Trophoblast cell (in vitro differentiated cells and primary cell): ENCODE results near the gene ZNF608.

ENCODE experiments used
- DNase-seq, 2 donors: peaks; one replicate each; pipeline ENCODE4 v3.0.0-alpha.2; 2016
- H2AFZ ChIP-seq: 2 replicates; pipeline ENCODE4 v1.6.1; 2013; ENCODE audit warnings: low read length, moderate library complexity, mild to moderate bottlenecking; ENCODE audit not compliant: insufficient read depth, poor library complexity
- H2AK5ac ChIP-seq: 2 replicates; pipeline ENCODE4 v1.6.1; 2013; ENCODE audit warnings: mild to moderate bottlenecking, low read length
- H2BK120ac ChIP-seq: 2 replicates; pipeline ENCODE4 v1.6.1; 2013; ENCODE audit warnings: low read length, mild to moderate bottlenecking, moderate library complexity; ENCODE audit not compliant: insufficient read depth, poor library complexity
- H2BK12ac ChIP-seq: 2 replicates; pipeline ENCODE4 v1.6.1; 2013; ENCODE audit warnings: mild to moderate bottlenecking, low read length, moderate library complexity
- H2BK5ac ChIP-seq: 2 replicates; pipeline ENCODE4 v1.6.1; 2013; ENCODE audit warnings: low read length, low read depth, moderate library complexity, mild to moderate bottlenecking; ENCODE audit not compliant: poor library complexity
- H3K14ac ChIP-seq: 2 replicates; pipeline ENCODE4 v1.6.1; 2013; ENCODE audit warnings: mild to moderate bottlenecking, low read length
- H3K18ac ChIP-seq: 2 replicates; pipeline ENCODE4 v1.6.1; 2013; ENCODE audit warnings: mild to moderate bottlenecking, low read length
- H3K23ac ChIP-seq: 2 replicates; pipeline ENCODE4 v1.6.1; 2013; ENCODE audit warnings: low read length
- H3K27ac ChIP-seq: 2 replicates; pipeline ENCODE4 v1.5.1; 2013; ENCODE audit warnings: low read depth, mild to moderate bottlenecking, inconsistent platforms, low read length, moderate library complexity
- H3K27me3 ChIP-seq: 2 replicates; pipeline ENCODE4 v1.6.1; 2013; ENCODE audit warnings: inconsistent platforms, mild to moderate bottlenecking, low read length, moderate library complexity; ENCODE audit not compliant: insufficient read depth
- H3K36me3 ChIP-seq, 2 experiments: 1 replicate in 1 of 2; 2 replicates in 1 of 2; pipeline ENCODE4 v1.6.1; 2013; ENCODE audit warnings: low read length in 2 of 2, mild to moderate bottlenecking in 2 of 2, moderate library complexity in 1 of 2; ENCODE audit not compliant: insufficient read depth in 2 of 2, control insufficient read depth in 1 of 2
- H3K4ac ChIP-seq: 2 replicates; pipeline ENCODE4 v1.6.1; 2013; ENCODE audit warnings: low read depth, mild to moderate bottlenecking, low read length, moderate library complexity
- H3K4me1 ChIP-seq, 2 experiments: 1 replicate in 1 of 2; 2 replicates in 1 of 2; pipeline ENCODE4 v1.6.1; 2013; ENCODE audit warnings: low read length in 2 of 2, mild to moderate bottlenecking in 2 of 2, moderate library complexity in 1 of 2; ENCODE audit not compliant: insufficient read depth in 2 of 2, control insufficient read depth in 1 of 2
- H3K4me2 ChIP-seq: 2 replicates; pipeline ENCODE4 v1.6.1; 2013; ENCODE audit warnings: inconsistent platforms, mild to moderate bottlenecking, low read length, moderate library complexity
- H3K4me3 ChIP-seq: 2 replicates; pipeline ENCODE4 v1.5.1; 2013; ENCODE audit warnings: mild to moderate bottlenecking, low read depth, low read length, inconsistent platforms
- H3K79me1 ChIP-seq: one replicate; pipeline ENCODE4 v1.6.1; 2013; ENCODE audit warnings: low read length
- H3K79me2 ChIP-seq: 2 replicates; pipeline ENCODE4 v1.6.1; 2013; ENCODE audit warnings: low read length, mild to moderate bottlenecking; ENCODE audit not compliant: control insufficient read depth, insufficient read depth, poor library complexity
- H3K9ac ChIP-seq: 2 replicates; pipeline ENCODE4 v1.6.1; 2013; ENCODE audit warnings: mild to moderate bottlenecking, low read length
- H3K9me3 ChIP-seq: 2 replicates; pipeline ENCODE4 v1.6.1; 2013; ENCODE audit warnings: low read depth, mild to moderate bottlenecking, control low read depth, inconsistent platforms, low read length; ENCODE audit not compliant: insufficient read depth
- H4K12ac ChIP-seq: 2 replicates; pipeline ENCODE4 v1.6.1; 2013; ENCODE audit warnings: low read depth, mild to moderate bottlenecking, low read length, moderate library complexity
- H4K8ac ChIP-seq: 2 replicates; pipeline ENCODE4 v1.6.1; 2013; ENCODE audit warnings: low read depth, mild to moderate bottlenecking, low read length, moderate library complexity
- H4K91ac ChIP-seq: one replicate; pipeline ENCODE4 v1.6.1; 2013; ENCODE audit warnings: low read depth, mild to moderate bottlenecking, low read length, moderate library complexity
- WGBS: extraction: QIAGEN DNeasy Blood & Tissue Kit; methylation state at CpG from one replicate; pipeline ENCODE4 v1.1.7; 2013; ENCODE audit warnings: missing lambda C conversion rate; ENCODE audit not compliant: insufficient read length, insufficient coverage; ENCODE audit errors: extremely low coverage; 5-methylcytosine and 5-hydroxymethylcytosine counted together

Gene ZNF608

DNA sequence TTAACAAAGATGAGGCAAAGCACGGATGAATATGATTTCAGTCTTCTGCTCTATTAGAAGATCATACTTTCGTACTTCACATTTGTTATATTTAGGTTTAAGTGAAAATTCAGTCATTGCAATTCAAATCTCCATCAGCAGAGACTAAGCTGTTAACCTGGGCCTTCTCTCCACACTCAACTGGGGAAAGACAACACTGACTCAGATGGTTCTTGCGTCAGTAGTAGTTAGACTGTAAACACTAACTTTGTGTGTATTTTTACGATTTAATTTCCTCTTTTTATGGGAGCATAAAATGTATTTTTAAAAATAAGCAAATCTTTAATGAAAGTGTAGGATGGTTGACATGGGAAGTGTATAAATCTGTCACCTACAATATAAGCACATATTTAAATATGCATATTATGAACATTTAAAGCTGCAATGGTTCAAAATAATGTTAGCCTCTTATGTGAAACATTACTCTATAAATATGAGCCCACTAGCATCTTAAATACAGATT lies 42.7 kb upstream of the ZNF608 start:
- Histone ChIP-seq H4K8ac (no peak overlapping the region), H2BK120ac (no peak overlapping the region), H3K23ac (no peak overlapping the region), H3K4ac (no peak overlapping the region), H3K4me3 (no peak overlapping the region), H2BK5ac (no peak overlapping the region), H3K27ac (no peak overlapping the region), H3K79me1 (no peaks in the 10 kb centered on the region), H2BK12ac (no peak overlapping the region), H2AFZ (no peak overlapping the region), H3K36me3 (no peaks in the 10 kb centered on the region), H3K9ac (no peak overlapping the region), H3K4me1 (no peaks in the 10 kb centered on the region), H3K79me2 (no peaks in the 10 kb centered on the region), H4K91ac (no peak overlapping the region), H3K4me2 (no peak overlapping the region), H3K14ac (no peak overlapping the region), H3K27me3 (no peaks in the 10 kb centered on the region), H4K12ac (no peak overlapping the region), H2AK5ac (no peak overlapping the region), H3K18ac (no peak overlapping the region), H3K9me3 (no peaks in the 10 kb centered on the region)
- no CpG with 5 or more reads among the region's 4 CpGs for WGBS
- no peak for DNase-seq

DNA sequence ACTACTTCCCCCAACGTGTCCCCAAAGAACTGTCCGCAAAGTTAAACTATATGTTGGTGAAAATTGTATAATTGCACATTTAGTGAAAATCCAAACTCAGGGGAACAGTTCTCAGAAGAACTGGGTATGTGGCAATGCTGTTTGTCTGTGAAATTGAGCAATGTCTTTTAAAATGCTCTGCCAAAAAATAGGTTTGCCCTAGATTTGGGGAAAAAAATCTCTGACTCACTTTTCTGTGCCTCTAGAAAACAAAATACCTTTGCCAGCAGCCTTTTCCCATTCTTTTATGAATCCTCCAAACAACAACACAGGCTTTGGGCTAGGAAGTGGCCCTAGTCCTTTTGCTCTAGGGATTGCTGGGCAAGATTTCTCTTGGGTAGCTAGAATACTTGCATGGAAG lies 37.4 kb upstream of the ZNF608 start:
- no peak overlapping the region for H2BK5ac ChIP-seq
- H3K4me1 ChIP-seq: no peaks in the 10 kb centered on the region
- no peaks in the 10 kb centered on the region for H3K9me3 ChIP-seq
- H3K27me3 ChIP-seq: no peaks in the 10 kb centered on the region
- WGBS: no CpG with 5 or more reads among the region's 2 CpGs
- no peak overlapping the region for H3K14ac ChIP-seq
- no peak overlapping the region for H4K12ac ChIP-seq
- no peak overlapping the region for H3K27ac ChIP-seq
- H3K79me1 ChIP-seq: no peaks in the 10 kb centered on the region
- no peak overlapping the region for H3K4me3 ChIP-seq
- H3K23ac ChIP-seq: no peak overlapping the region
- no peak overlapping the region for H3K4ac ChIP-seq
- no peak overlapping the region for H4K8ac ChIP-seq
- no peak overlapping the region for H4K91ac ChIP-seq
- H2BK120ac ChIP-seq: no peak overlapping the region
- no peaks in the 10 kb centered on the region for H3K36me3 ChIP-seq
- H3K4me2 ChIP-seq: no peak overlapping the region
- H2BK12ac ChIP-seq: no peak overlapping the region
- peak in 1 of 2 donors; percentile 33 for DNase-seq
- no peak overlapping the region for H3K18ac ChIP-seq
- no peak overlapping the region for H2AK5ac ChIP-seq
- H3K9ac ChIP-seq: no peak overlapping the region
- no peaks in the 10 kb centered on the region for H3K79me2 ChIP-seq
- no peak overlapping the region for H2AFZ ChIP-seq

DNA sequence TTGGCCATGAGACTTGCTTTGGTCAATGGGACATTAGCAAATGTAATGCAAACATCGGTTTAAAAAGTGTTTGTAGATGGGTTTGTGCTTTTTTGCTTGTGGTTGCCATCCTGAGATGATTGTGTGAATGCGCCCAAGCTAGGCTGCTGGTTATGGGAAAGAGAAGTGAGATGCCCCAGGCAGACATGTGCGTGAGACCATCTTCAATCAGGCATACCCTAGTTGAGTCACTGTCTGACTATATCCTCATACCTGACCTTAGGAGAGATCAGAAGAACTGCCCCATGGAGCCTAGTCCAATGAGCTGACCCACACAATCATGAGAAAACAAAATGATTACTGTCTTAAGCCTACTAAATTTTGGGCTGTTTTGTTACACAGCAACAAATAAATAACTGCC lies 36.8 kb upstream of the ZNF608 start:
- no peak overlapping the region for H3K14ac ChIP-seq
- no peak overlapping the region for H3K23ac ChIP-seq
- H3K79me1 ChIP-seq: no peaks in the 10 kb centered on the region
- no peak overlapping the region for H2BK120ac ChIP-seq
- peak; percentile 12 to 38 for DNase-seq
- H3K27me3 ChIP-seq: no peaks in the 10 kb centered on the region
- H2BK5ac ChIP-seq: no peak overlapping the region
- no peak overlapping the region for H3K4me3 ChIP-seq
- no peak overlapping the region for H3K27ac ChIP-seq
- no CpG with 5 or more reads among the region's 3 CpGs for WGBS
- H4K91ac ChIP-seq: no peak overlapping the region
- no peak overlapping the region for H4K8ac ChIP-seq
- H3K79me2 ChIP-seq: no peaks in the 10 kb centered on the region
- H2BK12ac ChIP-seq: no peak overlapping the region
- no peak overlapping the region for H2AFZ ChIP-seq
- H3K18ac ChIP-seq: no peak overlapping the region
- no peak overlapping the region for H2AK5ac ChIP-seq
- H3K9ac ChIP-seq: no peak overlapping the region
- no peaks in the 10 kb centered on the region for H3K4me1 ChIP-seq
- no peak overlapping the region for H3K4me2 ChIP-seq
- H3K36me3 ChIP-seq: no peaks in the 10 kb centered on the region
- H3K9me3 ChIP-seq: no peaks in the 10 kb centered on the region
- H4K12ac ChIP-seq: no peak overlapping the region
- H3K4ac ChIP-seq: no peak overlapping the region

DNA sequence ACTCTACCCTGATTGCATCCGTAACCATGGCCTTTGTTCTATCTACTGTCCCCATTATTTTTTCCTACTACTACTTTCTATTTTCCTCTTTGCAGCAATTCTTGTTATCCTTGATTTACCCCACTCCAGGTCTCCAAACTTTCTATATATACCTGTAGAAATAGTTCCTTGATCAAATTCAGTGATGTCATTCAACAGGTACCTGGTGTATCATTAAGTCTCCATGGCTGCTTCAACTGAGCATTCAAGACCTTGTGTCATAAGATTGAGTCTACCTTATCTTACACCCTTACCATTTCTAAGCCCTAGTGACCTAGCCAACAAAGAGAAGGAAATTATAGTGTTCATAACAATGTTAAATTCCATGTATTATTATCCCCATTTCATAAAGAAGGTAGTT lies 35.8 kb upstream of the ZNF608 start:
- no peaks in the 10 kb centered on the region for H3K79me1 ChIP-seq
- no peak overlapping the region for H3K14ac ChIP-seq
- no peak overlapping the region for H2AFZ ChIP-seq
- no peak overlapping the region for H4K12ac ChIP-seq
- no peak overlapping the region for H4K91ac ChIP-seq
- H3K9me3 ChIP-seq: no peaks in the 10 kb centered on the region
- H2BK120ac ChIP-seq: no peak overlapping the region
- H3K36me3 ChIP-seq: no peaks in the 10 kb centered on the region
- no peak overlapping the region for H3K4me2 ChIP-seq
- no peak overlapping the region for H3K18ac ChIP-seq
- no peak overlapping the region for H4K8ac ChIP-seq
- H3K4me3 ChIP-seq: no peak overlapping the region
- no peaks in the 10 kb centered on the region for H3K27me3 ChIP-seq
- WGBS: no CpG with 5 or more reads among the region's 1 CpG
- H2BK5ac ChIP-seq: no peak overlapping the region
- no peak overlapping the region for H3K4ac ChIP-seq
- no peak overlapping the region for H3K23ac ChIP-seq
- H3K9ac ChIP-seq: no peak overlapping the region
- H3K27ac ChIP-seq: no peak overlapping the region
- no peaks in the 10 kb centered on the region for H3K79me2 ChIP-seq
- H2BK12ac ChIP-seq: no peak overlapping the region
- no peaks in the 10 kb centered on the region for H3K4me1 ChIP-seq
- H2AK5ac ChIP-seq: no peak overlapping the region
- no peak for DNase-seq
